ENCODE results near the gene DHCR7. TPM values are rescaled to one million over a fixed set of nuclear protein-coding genes. Genes with fewer than 3 reads are reported as not detected.

Gene DHCR7
- total RNA-seq, 4 donors from 2014 or later = 7.1 to 24.1 (median 17.8) TPM

GRCh38 chr11:71488681-71489270, 40.6 kb upstream of the DHCR7 start:
- intact Hi-C loops (cut with DNase I; ENCODE audit: low total_unique reads) = no loop called here
- no peaks in the 10 kb centered on the region for H3K27me3 ChIP-seq
- H3K4me1 ChIP-seq = no peaks in the 10 kb centered on the region
- no peaks in the 10 kb centered on the region for H3K36me3 ChIP-seq
- no peak overlapping the region for H3K27ac ChIP-seq
- TF ChIP-seq CTCF (IDR thresholded peaks at IDR 0.05) (no peak), POLR2A (IDR thresholded peaks at IDR 0.05) (no peak)
- no peaks in the 10 kb centered on the region for H3K9me3 ChIP-seq
- no peak for DNase-seq
- H3K4me3 ChIP-seq = no peak overlapping the region

DNA sequence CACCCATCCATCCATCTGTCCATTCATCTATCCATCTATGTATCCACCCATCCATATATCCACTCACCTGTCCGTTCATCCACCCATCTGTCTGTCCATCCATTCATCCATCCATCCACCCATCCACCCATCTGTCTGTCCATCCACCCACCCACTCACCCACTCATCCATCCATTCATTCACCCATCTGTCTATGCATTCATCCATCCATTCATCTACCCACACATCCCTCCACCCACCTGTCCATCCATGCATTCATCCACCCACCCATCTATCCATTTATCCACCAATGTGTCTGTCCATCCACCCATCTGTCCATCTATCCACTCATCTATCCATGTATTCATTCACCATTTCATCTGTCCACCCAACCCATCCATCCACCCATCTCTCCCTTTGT, 38.1 kb upstream of the DHCR7 start:
- H3K4me3 ChIP-seq = no peak overlapping the region
- no peak for DNase-seq
- no peaks in the 10 kb centered on the region for H3K9me3 ChIP-seq
- TF ChIP-seq POLR2A (IDR thresholded peaks at IDR 0.05) (no peak), CTCF (IDR thresholded peaks at IDR 0.05) (no peak)
- no peaks in the 10 kb centered on the region for H3K4me1 ChIP-seq
- no peaks in the 10 kb centered on the region for H3K27me3 ChIP-seq
- H3K36me3 ChIP-seq = no peaks in the 10 kb centered on the region
- intact Hi-C loops (cut with DNase I; ENCODE audit: low total_unique reads) = no loop called here
- H3K27ac ChIP-seq = no peak overlapping the region

GRCh38 chr11:71485466-71485865, 37.3 kb upstream of the DHCR7 start:
- TF ChIP-seq CTCF (IDR thresholded peaks at IDR 0.05) (no peak), POLR2A (IDR thresholded peaks at IDR 0.05) (no peak)
- intact Hi-C loops (cut with DNase I; ENCODE audit: low total_unique reads) = no loop called here
- no peak for DNase-seq
- H3K9me3 ChIP-seq = no peaks in the 10 kb centered on the region
- H3K27ac ChIP-seq = no peak overlapping the region
- H3K4me1 ChIP-seq = no peaks in the 10 kb centered on the region
- H3K27me3 ChIP-seq = no peaks in the 10 kb centered on the region
- H3K4me3 ChIP-seq = no peak overlapping the region
- no peaks in the 10 kb centered on the region for H3K36me3 ChIP-seq

GRCh38 chr11:71485063-71485399, 36.8 kb upstream of the DHCR7 start:
- DNase-seq = no peak
- Histone ChIP-seq H3K4me1 (no peaks in the 10 kb centered on the region), H3K4me3 (no peak overlapping the region), H3K27me3 (no peaks in the 10 kb centered on the region), H3K27ac (no peak overlapping the region), H3K9me3 (no peaks in the 10 kb centered on the region), H3K36me3 (no peaks in the 10 kb centered on the region)
- TF ChIP-seq POLR2A (IDR thresholded peaks at IDR 0.05) (no peak), CTCF (IDR thresholded peaks at IDR 0.05) (no peak)
- intact Hi-C loops (cut with DNase I; ENCODE audit: low total_unique reads) = no loop called here

- Histone ChIP-seq H3K9me3 (no peaks in the 10 kb centered on the region), H3K27ac (no peak overlapping the region), H3K4me3 (no peak overlapping the region), H3K27me3 (no peaks in the 10 kb centered on the region), H3K4me1 (no peaks in the 10 kb centered on the region), H3K36me3 (no peaks in the 10 kb centered on the region)
- TF ChIP-seq CTCF (IDR thresholded peaks at IDR 0.05) (no peak), POLR2A (IDR thresholded peaks at IDR 0.05) (no peak)
- DNase-seq = no peak
- intact Hi-C loops (cut with DNase I; ENCODE audit: low total_unique reads) = no loop called here
Measured at GRCh38 chr11:71484248-71485062, 36.3 kb upstream of the DHCR7 start.

All from uterus (tissue), 4 donors.